Measurements from ENCODE around the gene NPPC.
"Not testable (repeated sequence)": the region's sequence is repeated elsewhere in the genome, so short reads cannot be mapped to it uniquely, and the experiment has no call there.

DNA sequence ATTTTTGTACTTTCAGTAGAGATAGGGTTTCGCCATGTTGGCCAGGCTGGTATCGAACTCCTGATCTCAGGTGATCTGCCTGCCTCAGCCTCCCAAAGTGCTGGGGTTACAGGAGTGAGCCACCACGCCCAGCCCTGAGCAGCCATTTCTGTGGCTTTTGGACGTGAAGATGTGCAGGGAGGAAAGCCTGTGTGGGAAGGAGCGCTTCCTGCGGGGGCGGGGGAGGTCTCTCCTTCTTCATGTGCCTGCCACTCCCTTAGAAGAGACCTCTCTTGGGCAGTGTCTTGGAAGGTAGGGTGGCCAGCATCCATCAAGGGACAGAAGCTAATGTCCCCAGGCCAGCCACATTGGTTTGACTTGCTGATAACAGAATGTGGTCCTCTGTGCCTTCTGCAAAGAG lies 16.0 kb downstream of the NPPC start:
- not testable (repeated sequence) for TF ChIP-seq ZNF274 (IDR thresholded peaks at IDR 0.05; ENCODE audit: low read depth, low read length); SUZ12 (IDR thresholded peaks at IDR 0.05; ENCODE audit: extremely low read depth, insufficient read depth, insufficient read length); YY1 (IDR thresholded peaks at IDR 0.05; ENCODE audit: insufficient read depth, insufficient read length)
